ENCODE data around the gene SLC16A10.
"Not testable (repeated sequence)": the region's sequence is repeated elsewhere in the genome, so short reads cannot be mapped to it uniquely, and the experiment has no call there.

DNA sequence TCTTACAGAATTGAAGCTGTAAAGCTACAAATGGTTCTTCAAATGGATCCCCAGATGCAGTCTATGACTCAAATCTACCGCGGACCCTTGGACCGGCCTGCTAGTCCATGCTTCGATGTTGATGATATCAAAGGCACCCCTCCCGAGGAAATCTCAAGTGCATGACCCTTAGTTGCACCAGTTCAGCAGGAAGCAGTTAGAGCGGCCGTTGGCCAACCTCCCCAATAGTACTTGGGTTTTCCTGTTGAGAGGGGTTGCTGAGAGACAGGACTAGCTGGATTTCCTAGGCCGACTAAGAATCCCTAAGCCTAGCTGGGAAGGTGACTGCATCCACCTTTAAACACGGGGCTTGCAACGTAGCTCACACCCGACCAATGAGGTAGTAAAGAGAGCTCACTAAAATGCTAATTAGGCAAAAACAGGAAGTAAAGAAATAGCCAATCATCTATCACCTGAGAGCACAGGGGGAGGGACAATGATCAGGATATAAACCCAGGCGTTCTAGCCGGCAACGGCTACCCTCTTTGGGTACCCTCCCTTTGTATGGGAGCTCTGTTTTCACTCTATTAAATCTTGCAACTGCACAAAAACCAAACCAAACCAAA, 50.3 kb downstream of the SLC16A10 start:
- TF ChIP-seq, protein P1, sequence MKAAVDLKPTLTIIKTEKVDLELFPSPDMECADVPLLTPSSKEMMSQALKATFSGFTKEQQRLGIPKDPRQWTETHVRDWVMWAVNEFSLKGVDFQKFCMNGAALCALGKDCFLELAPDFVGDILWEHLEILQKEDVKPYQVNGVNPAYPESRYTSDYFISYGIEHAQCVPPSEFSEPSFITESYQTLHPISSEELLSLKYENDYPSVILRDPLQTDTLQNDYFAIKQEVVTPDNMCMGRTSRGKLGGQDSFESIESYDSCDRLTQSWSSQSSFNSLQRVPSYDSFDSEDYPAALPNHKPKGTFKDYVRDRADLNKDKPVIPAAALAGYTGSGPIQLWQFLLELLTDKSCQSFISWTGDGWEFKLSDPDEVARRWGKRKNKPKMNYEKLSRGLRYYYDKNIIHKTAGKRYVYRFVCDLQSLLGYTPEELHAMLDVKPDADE (CRISPR knock-in tag; IDR thresholded peaks at IDR 0.05), result not testable (repeated sequence)
- not testable (repeated sequence) for TF ChIP-seq EZH2 (conservative IDR thresholded peaks at IDR 0.05; ENCODE audit: low read depth, low read length); SOX13 (IDR thresholded peaks at IDR 0.05); SOX13 (CRISPR knock-in tag; conservative IDR thresholded peaks at IDR 0.05 in 1 of 2, IDR thresholded peaks at IDR 0.05 in 1 of 2); ZNF546 (CRISPR knock-in tag; conservative IDR thresholded peaks at IDR 0.05); SIX1 (CRISPR knock-in tag; IDR thresholded peaks at IDR 0.05; ENCODE audit: borderline replicate concordance); SOX6 (IDR thresholded peaks at IDR 0.05); SOX6 (CRISPR knock-in tag; IDR thresholded peaks at IDR 0.05); PHF8 (CRISPR knock-in tag; IDR thresholded peaks at IDR 0.05); ZBTB20 (CRISPR knock-in tag; IDR thresholded peaks at IDR 0.05; ENCODE audit: borderline replicate concordance, low read depth); RAD21 (CRISPR knock-in tag; IDR thresholded peaks at IDR 0.05); ZNF44 (CRISPR knock-in tag; IDR thresholded peaks at IDR 0.05)
- TF ChIP-seq, protein P2, sequence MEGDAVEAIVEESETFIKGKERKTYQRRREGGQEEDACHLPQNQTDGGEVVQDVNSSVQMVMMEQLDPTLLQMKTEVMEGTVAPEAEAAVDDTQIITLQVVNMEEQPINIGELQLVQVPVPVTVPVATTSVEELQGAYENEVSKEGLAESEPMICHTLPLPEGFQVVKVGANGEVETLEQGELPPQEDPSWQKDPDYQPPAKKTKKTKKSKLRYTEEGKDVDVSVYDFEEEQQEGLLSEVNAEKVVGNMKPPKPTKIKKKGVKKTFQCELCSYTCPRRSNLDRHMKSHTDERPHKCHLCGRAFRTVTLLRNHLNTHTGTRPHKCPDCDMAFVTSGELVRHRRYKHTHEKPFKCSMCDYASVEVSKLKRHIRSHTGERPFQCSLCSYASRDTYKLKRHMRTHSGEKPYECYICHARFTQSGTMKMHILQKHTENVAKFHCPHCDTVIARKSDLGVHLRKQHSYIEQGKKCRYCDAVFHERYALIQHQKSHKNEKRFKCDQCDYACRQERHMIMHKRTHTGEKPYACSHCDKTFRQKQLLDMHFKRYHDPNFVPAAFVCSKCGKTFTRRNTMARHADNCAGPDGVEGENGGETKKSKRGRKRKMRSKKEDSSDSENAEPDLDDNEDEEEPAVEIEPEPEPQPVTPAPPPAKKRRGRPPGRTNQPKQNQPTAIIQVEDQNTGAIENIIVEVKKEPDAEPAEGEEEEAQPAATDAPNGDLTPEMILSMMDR (CRISPR knock-in tag; IDR thresholded peaks at IDR 0.05), result not testable (repeated sequence)
- TF ChIP-seq, protein P3, sequence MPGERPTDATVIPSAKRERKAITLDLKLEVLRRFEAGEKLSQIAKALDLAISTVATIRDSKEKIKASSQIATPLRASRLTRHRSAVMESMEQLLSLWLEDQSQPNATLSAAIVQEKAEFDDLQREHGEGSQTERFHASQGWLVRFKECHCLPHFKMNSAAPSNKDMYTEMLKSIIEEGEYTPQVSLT (CRISPR knock-in tag; IDR thresholded peaks at IDR 0.05; ENCODE audit: borderline replicate concordance, low read depth), result not testable (repeated sequence)
- TF ChIP-seq, protein P4, sequence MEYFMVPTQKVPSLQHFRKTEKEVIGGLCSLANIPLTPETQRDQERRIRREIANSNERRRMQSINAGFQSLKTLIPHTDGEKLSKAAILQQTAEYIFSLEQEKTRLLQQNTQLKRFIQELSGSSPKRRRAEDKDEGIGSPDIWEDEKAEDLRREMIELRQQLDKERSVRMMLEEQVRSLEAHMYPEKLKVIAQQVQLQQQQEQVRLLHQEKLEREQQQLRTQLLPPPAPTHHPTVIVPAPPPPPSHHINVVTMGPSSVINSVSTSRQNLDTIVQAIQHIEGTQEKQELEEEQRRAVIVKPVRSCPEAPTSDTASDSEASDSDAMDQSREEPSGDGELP (IDR thresholded peaks at IDR 0.05; ENCODE audit: borderline replicate concordance, low read depth), result not testable (repeated sequence)
- TF ChIP-seq, protein P5, sequence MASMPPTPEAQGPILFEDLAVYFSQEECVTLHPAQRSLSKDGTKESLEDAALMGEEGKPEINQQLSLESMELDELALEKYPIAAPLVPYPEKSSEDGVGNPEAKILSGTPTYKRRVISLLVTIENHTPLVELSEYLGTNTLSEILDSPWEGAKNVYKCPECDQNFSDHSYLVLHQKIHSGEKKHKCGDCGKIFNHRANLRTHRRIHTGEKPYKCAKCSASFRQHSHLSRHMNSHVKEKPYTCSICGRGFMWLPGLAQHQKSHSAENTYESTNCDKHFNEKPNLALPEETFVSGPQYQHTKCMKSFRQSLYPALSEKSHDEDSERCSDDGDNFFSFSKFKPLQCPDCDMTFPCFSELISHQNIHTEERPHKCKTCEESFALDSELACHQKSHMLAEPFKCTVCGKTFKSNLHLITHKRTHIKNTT (CRISPR knock-in tag; IDR thresholded peaks at IDR 0.05), result not testable (repeated sequence)
